Activated CD4-positive, alpha-beta T cell treated with anti-CD3 and anti-CD28 coated beads, Interleukin-10, Interleukin-2, amounts not matched to agents 100 ng/mL and 50 ng/mL, durations not matched to agents 16 hours and 8 hours (primary cell): ENCODE data around the gene C1QTNF1.

ENCODE experiments used
- DNase-seq: peaks from one replicate; pipeline ENCODE4 v3.0.0-alpha.2; 2020

Gene C1QTNF1

DNA sequence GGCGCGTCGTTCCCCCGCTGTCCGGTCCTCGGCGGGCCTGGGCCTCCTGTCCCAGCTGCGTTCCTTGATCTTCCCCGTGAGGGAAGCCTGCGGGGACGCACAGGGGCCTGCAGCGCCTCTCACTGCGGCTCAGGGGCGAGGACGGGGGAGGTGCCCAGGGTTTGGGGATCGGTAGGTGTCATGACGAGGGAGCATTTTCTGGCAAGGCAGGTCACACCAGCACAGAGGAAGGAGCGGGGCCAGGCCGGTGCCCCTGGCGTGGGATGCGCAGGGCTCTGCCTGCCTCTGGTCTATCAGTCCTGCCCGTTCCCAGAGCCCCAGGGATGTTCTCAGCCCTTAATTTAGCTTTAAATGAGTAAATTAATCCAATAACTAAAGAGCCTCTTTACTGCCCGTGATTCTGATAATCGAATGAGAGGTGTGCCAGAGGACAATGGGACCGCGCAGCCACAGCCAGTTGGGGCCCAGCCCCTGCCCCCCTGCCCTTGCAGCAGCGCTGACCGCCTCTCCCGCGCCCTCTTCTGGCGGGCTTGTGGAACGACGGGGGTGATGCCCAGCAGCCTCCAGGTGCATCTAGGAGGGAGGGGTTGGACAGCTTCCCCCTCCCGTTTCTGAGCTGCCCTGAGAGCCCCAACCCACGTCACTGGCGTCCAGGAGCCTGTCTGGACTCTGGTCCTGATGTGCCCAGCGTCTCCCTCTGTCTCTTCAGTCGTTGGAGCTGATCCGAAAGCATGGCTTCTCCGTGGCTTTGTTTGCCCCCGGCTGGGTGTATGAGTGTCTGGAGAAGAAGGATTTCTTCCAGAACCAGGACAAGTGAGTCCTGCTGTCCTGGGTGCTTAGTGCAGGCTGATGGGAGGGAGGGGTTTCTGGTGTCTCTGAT, 58.6 kb downstream of the C1QTNF1 start:
- DNase-seq, result peak; percentile 66

DNA sequence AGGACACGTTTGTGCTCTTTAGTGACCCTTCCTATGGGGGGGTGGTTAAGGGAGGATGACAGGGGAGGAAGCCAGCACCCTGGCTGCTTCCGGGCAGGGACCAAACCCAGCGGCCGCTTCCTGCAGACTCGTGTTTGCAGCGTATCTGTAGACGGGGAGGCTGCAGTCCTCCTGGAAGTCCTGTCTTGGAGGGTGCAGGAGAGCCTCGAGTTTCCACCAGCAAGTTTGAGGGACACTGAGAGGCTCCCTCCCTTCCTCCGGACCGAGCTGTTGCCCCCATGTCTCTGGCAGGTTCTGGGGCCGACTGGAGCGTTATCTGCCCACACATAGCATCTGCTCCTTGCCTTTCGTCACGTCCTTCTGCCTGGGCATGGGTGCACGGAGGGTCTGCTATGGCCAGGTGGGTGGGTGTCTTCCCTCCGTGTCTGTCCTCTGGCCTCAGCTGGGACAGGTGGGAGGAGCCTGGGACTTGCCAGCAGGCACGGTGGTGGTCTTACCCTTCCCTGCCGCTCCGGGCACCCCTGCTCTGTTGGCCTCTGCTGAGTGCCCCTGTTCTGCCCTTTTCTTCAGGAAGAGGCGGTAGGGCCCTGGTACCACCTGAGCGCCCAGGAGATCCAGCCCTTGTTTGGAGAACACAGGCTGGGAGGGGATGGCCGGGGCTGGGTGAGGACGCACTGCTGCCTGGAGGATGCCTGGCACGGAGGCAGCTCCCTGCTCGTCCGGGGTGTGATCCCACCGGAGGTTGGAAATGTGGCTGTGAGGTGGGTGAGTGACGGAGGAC, 59.4 kb downstream of the C1QTNF1 start:
- DNase-seq, result no peak

DNA sequence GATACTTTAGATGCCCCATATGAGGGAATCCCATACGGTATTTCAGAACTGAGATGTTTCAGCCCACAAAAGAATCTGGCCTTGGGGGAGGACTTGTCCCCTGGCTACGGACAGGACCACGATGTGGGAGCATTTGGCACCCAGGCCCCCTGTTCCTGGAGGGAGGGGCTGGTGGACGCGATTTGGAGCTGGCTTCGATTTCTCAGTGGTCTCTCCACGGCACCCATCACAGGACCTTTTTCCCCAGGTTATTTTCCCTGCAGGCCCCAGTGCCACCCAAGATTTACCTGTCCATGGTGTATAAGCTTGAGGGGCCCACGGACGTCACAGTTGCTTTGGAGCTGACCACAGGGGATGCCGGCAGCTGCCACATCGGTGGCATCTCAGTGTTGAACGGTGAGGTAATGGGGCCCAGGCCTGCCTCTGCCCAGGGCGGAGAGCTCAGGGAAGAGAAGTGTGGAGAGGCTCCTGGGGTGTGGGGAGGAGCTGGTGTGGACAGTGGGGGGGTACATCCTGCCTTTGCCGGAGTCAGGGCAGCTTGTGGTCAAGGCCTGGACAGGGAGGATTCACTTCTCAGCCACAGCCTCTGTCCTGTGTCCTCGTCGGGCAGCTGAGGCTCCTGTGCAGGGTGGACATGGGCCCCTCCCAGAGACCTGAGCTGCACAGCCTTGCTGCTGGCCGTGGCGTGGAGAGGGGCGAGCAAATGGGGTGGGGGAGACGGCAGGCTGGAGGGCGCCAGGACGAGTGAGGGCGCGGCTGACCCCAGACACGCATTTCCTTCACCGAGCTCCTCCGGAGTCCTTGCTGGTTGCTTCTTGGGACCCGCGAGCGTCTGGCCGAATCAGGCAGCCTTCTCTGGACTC, 60.6 kb downstream of the C1QTNF1 start:
- DNase-seq, result no peak

DNA sequence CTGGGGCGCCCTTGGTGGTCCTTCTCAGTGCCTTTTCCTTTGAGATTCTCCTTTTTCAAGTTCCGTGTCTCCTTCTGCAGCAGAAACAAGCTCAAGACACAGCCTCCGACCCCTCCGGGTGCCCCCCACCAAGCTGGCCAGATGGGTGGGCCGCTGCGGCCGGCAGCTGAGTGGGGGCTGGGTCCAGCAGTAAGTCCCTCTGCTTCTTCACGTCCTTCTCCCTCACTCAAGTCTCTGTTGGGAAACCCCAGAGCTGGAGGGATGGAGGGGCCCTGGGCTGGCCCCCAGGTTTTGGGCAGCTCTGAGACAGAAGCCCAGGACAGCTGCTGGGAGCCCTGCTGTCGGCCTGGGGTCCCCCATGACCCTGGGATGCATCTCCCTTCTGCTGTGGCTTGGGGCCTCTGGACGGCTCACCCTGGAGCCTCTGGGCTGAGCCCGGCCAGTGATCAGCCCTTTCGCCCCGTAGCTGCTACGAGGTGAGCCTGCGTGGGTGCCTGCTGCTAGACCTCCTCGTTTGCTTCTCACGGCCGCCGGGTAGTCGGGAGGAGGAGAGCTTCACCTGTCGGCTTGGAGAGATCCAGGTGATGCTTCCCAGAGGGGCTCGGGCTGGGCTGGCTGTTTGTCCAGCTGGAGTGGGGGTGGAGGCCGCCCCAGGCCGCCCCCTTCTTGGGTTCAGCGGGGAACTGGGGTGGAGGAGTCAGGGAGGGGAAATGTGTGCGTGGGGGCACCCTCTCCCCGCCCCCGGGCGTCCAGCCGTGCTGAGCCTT, 61.4 kb downstream of the C1QTNF1 start:
- no peak for DNase-seq

DNA sequence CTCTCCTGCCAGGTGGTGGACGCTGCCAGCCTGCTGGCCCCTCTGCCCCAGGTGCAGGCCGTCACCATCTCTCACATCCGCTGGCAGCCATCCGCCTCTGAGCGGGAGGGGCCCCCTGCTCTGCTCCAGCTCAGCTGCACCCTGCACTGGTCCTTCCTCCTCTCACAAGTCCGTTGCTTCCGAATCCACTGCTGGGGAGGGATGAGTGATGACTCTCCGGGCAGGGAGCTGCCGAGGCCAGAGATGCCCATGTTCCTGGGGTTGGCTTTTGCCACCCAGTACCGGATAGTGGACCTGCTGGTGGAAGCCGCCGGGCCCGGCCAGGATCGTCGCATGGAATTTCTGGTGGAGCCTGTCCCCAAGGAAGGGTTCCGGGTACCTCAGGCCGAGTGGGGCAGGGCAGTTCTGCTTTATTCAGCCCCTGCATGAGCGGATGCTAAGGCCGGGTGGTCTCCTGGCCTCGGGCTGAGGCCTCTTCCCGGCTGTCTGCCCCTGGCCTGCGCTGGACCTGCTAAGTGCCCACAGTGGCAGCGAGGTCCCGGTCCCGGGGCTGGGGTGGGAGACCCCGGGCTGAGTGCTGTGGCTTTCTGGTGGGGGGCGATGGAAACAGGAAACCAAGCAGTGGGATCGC, 62.1 kb downstream of the C1QTNF1 start:
- no peak for DNase-seq

DNA sequence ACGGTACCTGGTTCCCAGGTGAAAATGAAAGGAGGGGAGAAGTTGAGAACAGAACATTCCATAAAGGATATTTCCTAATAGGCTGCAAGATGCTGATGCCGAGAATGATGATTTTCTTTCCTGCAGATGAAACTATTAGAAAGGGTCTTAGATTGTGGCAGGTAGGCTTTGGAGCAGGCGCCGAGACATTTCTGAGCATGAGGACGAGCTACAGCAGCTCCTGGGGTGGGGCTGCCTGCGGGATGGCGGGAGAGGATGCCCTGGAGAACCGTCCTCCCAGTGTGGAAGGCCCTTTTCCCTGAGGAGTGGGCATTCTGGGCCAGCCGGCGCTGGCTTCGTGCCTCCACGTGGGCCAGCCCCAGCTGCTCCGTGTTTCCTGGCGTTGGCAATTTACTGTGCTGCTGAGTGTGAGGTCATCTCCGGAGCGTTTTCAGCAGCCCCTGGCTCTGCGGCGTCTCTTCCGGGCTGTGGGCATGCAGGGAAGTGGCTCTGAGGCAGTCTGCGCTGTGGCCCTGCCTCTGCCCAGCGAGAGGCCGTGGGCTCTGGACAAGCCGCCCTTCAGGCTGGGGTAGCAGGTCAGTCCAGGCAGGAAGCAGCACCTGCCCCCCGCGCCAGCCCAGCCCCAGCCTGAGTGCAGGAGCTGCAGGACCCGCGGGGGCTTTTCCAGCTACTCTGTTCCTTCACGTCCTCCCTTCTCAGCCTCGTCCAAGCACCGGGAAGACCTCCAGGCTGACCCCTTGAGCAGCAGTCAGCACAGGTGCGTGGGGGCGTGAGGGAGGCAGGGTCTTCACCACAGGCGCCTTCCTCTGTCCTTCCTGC, 62.8 kb downstream of the C1QTNF1 start:
- DNase-seq, result no peak

DNA sequence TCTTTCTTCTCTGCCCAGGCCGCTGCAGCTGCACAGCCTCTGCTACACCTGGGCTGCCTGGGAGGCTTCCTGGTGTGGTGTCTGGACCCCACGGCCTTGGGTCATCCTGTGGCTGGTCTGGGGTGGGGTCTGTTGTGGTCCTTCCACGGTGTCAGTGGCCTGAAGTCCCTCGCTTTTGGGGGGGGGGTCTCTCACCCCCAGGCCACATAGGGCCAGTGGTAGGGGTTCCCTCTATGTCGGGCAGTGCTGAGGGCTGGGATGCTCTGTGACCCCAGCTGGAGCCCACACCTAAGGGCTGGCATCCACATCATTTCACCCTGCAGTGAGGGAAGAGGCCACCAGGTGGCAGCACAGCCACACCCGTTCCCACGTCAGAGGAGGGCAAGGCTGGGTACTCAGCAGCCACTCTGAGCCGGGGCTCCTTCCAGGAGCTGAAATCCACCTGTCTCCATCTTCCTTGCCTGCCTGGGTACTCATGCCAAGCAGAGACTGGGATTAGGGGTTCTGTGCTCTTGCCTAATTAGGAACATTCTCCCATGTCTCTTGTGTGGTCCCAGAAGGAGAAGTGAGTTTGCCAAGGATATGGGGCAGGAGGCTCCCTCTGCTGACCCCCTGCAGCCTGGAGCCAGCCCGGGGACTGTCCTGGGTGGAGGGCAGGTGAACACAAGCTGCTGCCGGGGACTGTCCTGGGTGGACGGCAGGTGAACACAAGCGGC, 63.6 kb downstream of the C1QTNF1 start:
- DNase-seq, result peak; percentile 79

DNA sequence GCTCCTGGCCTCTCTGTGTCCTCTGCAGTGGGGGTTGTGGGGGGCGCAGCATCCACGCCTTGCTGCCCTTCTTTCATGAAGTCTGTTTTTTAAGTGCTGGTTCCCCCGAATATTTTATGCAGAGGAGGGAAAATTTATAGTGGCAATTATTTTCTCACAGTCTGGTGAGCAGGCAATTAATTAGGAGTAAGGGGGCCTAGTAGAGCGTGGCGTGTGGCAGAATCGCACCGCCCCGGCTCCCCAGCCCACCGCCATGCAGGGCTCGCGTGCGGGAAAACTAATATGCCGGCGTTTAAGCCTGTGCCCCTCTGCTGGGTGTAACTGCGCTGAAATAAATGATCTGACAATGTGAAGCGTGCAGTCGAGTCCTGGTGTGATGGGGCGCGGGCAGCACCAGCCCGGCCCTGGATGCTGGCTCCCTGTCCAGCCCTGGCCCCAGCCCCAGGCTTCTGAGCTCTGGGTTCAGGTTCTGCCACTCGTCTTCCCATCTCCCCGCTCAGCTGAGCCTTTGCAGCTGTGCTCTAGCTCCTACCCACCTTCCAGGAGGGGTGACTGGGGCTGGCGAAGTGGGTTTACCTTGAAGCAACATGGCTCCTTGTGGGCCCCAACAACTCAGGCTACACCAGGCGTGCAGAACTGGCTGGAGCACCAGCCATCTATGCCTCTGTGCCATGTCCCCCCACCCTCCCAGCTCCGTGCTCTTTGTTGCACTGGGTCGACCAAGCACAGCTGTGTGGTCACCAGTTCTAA, 64.5 kb downstream of the C1QTNF1 start:
- no peak for DNase-seq

DNA sequence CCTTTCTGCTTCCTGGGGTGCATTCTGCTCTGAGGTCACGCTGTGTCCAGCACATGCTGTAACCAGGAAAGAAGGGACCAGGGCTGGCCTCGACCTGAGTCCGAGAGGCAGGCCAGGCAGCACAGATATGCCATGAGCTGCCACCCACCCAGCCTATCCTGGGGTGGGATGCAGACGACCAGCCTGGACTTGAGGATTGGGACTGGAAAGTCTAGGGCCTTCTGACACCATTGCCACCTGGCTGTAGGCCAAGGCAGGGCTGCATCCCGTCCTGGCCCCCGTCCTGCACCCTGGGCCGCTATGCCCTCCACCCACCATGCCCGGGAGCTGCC, 65.0 kb downstream of the C1QTNF1 start:
- DNase-seq, result no peak

DNA sequence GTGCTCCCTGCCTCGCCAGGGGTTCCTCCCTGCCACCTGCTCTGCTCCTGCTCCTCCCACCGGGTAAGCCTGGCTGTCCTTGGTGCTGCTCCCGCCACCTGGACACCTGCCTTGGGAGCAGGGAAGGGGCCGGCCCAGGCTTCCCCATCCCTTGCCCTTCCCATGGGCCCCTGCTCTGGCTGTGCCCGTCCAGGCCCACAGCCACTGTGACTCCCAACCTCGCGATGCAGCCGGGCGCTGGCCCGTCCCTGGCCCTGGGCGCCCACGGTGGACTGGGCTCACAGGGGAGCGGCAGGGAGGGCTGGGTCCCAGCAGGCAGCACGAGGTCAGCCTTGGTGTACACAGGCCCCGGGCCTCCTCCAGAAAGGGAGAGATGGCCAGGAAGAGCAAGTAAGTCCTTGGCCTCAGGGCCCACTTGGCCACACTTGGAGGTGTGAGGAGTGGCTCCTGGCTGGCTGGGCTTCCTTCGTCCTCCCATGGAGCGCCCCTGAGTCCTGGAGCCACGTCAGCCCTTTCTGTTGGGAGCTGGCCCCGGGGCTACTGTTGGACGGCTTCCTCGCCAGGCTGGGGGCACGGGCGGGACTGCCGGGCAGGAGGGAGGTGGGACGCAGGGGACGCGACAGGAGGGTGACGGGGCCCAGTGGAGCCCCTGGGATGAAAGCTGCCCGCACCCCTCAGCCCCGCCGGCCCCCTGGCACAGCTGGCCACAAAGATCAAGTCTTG, 65.9 kb downstream of the C1QTNF1 start:
- no peak for DNase-seq

DNA sequence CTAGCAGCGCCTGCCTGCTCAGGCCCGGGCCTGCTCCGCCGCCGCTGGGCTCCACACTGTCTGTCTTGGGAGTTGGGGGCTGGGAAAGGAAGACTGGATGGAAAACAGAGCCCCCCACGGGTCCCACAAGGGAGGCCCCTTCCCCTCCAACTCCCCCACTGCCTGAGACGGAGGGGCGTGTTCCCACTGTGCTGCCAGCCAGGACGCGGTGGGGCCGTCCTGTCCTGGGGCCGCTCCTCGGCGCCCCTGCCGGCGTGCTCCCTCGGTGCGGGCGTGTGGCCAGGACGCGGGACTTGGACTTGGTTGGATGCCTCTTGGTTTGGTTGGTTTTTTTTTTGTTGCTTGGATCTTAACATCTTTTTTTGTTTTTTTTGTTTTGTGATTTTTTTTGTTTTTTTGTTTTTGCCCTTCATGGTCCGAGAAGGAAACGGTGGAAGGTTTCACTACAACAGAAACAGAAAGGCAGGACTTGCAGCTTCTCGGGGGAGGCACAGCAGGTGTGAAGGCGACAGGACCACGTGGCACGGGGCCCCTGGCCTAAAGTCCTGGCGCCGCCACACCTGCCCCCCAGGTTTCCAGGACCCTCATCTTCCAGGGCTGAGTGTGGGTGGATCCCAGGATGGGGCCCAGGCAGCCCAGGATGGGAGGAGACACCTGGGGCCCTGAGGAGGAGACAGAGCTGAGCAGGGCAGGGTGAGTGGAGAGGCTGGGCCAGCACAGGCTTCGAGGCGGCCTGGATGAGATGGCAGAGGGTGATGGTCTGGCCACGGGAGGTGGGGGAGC, 66.7 kb downstream of the C1QTNF1 start:
- DNase-seq, result no peak

DNA sequence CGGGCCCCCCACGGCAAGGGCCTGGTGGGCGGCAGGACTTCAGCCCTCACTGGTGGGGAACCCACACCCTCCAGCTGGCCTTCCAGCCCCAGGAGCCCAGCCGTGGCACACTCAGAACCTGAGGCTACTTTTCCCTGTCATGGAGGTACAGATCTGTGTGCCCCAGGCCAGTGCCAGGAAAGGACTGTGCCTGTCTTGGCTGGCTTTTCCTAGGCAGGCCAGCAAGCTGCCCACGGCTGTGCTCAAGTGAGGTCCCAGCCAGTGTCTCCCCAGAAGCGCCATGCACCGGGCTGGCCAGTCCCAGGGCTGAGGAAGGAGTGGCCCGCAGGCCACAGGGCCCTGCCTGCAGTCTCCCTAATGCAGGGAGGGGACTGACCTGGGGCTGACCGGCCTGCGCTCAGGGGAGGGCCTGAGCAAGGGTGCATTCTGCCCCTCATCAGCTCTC, 67.3 kb downstream of the C1QTNF1 start:
- no peak for DNase-seq

DNA sequence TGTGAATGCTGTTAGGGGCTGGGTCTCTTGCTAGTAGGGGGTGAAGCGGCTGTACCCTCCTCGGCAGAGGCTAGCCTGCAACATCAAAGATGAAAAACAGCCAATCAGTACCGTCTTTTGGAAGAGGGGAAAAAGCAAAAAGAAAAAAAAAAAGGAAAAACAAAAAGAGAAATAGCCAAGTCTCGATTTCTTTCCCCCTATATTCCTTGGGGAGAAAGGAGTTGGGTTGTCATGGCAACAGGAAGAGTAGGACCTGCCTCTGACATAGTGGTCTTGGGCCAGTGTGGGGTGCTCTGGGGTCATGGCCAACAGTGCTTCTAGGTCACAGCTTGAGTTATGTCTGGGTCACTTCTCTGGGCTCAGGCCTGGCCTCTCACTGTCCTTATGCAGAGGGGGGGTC, 68.6 kb downstream of the C1QTNF1 start:
- DNase-seq, result no peak

DNA sequence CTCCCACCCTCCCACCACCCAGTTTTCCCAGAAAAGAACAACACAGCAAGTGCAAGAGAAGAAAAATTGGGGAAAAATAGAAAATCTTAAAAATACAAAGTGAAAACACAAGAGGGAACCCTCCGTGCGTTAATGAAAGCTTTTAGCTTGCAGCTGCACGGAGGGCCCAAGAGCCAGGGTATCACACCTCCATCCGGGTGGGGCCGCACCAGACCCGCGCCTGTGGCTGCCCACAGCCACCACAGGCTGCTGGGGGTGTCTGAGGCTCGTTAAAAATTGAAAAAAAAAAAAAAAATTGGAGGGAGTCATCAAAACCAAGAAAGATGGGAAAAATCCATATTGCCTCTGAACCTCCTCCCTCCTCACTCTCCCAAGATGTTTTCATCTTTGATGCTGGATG, 69.3 kb downstream of the C1QTNF1 start:
- no peak for DNase-seq

DNA sequence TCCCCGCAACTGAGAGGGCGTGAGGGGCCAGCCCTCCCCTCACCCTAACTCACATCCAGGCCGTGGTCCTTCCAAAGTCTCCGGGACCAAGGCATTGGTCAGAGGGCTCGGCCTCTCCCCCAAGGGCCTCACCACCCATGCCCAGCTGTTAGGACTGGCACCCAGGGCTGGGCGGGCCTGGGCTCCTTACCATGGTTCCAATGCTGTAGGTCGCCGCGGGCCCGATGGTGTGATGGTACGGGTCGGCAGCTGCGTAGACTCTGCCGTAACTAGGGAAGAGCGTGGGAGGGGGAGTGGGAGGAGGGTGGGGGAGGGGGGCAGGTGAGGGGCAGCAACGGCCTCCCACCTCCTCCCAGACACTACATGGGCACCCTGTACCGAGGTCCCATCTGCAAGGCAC, 70.3 kb downstream of the C1QTNF1 start:
- DNase-seq, result no peak

DNA sequence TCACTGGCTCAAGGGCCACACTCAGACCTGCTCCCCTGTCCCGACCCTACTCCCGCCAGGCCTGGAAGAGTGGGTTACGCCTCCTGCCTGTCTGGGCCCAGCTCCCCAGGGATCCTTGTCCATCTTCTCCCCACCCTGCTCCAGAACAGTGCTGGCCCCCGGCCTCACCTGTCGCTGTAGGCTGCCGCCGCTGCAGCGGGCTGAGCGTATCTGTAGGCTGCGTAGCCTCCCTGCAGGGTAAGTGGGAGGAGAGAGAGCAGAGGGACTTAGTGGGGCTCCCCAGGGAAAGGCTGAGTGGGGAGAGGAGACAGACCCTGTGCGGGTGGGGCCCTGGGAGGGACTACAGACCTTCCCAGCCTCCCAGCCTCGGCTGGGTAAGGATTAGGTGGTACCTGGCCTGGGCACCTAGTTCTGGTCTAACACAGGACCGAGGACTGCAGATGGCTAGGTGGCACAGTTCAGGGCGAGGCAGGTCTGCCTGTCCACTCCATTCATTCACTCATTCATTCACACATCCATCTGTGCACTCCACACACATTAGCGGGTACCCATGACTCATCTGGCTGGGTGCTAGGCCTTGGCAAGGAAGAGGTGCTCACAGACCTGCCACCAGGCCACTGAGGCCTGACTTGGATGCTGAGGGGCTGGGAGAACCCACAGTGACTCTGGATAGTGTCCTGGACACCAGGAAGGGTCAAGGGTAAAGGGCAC, 71.5 kb downstream of the C1QTNF1 start:
- no peak for DNase-seq

DNA sequence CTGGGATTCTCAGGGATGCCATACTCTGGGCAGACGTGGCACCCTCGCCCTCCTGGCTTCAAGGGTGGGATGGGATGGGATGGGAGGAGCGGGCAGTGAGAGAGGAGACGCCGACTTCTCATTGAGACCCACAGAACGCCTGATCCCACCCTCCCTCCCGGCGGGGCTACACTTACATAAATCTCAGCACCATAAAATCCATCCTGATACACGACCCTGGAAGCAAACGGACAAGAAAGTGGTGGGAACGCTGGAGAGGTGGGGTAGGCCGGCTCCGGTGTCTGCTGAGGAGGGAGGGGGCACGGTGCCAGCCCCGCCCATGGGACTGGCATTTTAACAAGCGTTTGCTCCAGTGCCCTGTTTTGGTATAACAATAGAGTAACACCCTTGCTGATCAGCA, 72.5 kb downstream of the C1QTNF1 start:
- DNase-seq, result no peak
